Bronchial epithelial cell (primary cell): Measurements from ENCODE around the gene CAMTA1. TPM values are rescaled to one million over a fixed set of nuclear protein-coding genes. Genes with fewer than 3 reads are reported as not detected.

Experiments used
- DNase-seq: peaks from one replicate; pipeline ENCODE4 v3.0.0-alpha.2; 2010; ENCODE audit warnings: low read depth
- FAIRE-seq: peaks from 2 replicates; lab custom pipeline; 2011; peaks lifted over from hg19 to GRCh38; lab: Jason Lieb, UNC
- H3K27me3 ChIP-seq: 2 replicates; pipeline ENCODE4 v1.5.1; 2011; ENCODE audit warnings: low read length; ENCODE audit not compliant: control insufficient read depth, insufficient read depth
- H3K36me3 ChIP-seq: 2 replicates; pipeline ENCODE4 v1.5.1; 2011; ENCODE audit warnings: low read length; ENCODE audit not compliant: control insufficient read depth, insufficient read depth
- H3K4me3 ChIP-seq: 2 replicates; pipeline ENCODE4 v1.5.1; 2011; ENCODE audit warnings: mild to moderate bottlenecking, low read depth, low read length, control low read depth
- CTCF ChIP-seq: IDR thresholded peaks from 2 replicates; pipeline ENCODE4 v1.5.1; 2011; ENCODE audit warnings: mild to moderate bottlenecking, moderate library complexity, low read length, control low read depth, inconsistent platforms; ENCODE audit not compliant: insufficient read depth, severe bottlenecking
- total RNA-seq: library from RNA; depleted of rRNA; stranded (reverse); fragments of >200 nt; gene quantifications from 2 replicates; pipeline ENCODE4 v1.2.1, GENCODE V29; 2014

CAMTA1 gene
- total RNA-seq, 1 donor from 2014 or later, result 68.2 TPM

- Histone ChIP-seq H3K27me3 (peaks cover 3% of the 10 kb centered on the region), H3K36me3 (no peaks in the 10 kb centered on the region), H3K4me3 (no peak overlapping the region)
- no peak for TF ChIP-seq CTCF
- FAIRE-seq, result no peak
- DNase-seq, result peak; percentile 4
Observed at GRCh38 chr1:7196036-7196911, 411.0 kb downstream of the CAMTA1 start.

GRCh38 chr1:7198664-7199063, 413.4 kb downstream of the CAMTA1 start:
- H3K27me3 ChIP-seq, result peaks cover 3% of the 10 kb centered on the region
- DNase-seq (no peak), FAIRE-seq (no peak)
- no peak for TF ChIP-seq CTCF
- H3K4me3 ChIP-seq, result no peak overlapping the region
- no peaks in the 10 kb centered on the region for H3K36me3 ChIP-seq

GRCh38 chr1:7199077-7199779, 414.0 kb downstream of the CAMTA1 start:
- TF ChIP-seq CTCF, result no peak
- FAIRE-seq (no peak), DNase-seq (no peak)
- Histone ChIP-seq H3K36me3 (no peaks in the 10 kb centered on the region), H3K27me3 (peaks cover 3% of the 10 kb centered on the region), H3K4me3 (no peak overlapping the region)

GRCh38 chr1:7207875-7208646, 422.8 kb downstream of the CAMTA1 start:
- no peaks in the 10 kb centered on the region for H3K27me3 ChIP-seq
- FAIRE-seq (peak; percentile 95), DNase-seq (peak; percentile 68)
- peak; percentile 95 for TF ChIP-seq CTCF
- no peaks in the 10 kb centered on the region for H3K36me3 ChIP-seq
- H3K4me3 ChIP-seq, result no peak overlapping the region

GRCh38 chr1:7208647-7209180, 423.5 kb downstream of the CAMTA1 start:
- DNase-seq (no peak), FAIRE-seq (no peak)
- TF ChIP-seq CTCF, result no peak
- no peaks in the 10 kb centered on the region for H3K27me3 ChIP-seq
- H3K36me3 ChIP-seq, result no peaks in the 10 kb centered on the region
- H3K4me3 ChIP-seq, result no peak overlapping the region
